ENCODE data around the gene FAM135A.
"Not testable (repeated sequence)": the region's sequence is repeated elsewhere in the genome, so short reads cannot be mapped to it uniquely, and the experiment has no call there.

Gene FAM135A

GRCh38 chr6:70396796-70397729 lies 16.2 kb upstream of the FAM135A start:
- DNase-seq, result no peak

GRCh38 chr6:70398783-70399728 lies 14.3 kb upstream of the FAM135A start:
- DNase-seq, result no peak

GRCh38 chr6:70404658-70405057 lies 8.7 kb upstream of the FAM135A start:
- DNase-seq, result no peak

GRCh38 chr6:70409216-70409615 lies 4.1 kb upstream of the FAM135A start:
- no peak for DNase-seq

- no peak for DNase-seq
These were observed 1.6 kb upstream of the FAM135A start for GRCh38 chr6:70411542-70412251.

GRCh38 chr6:70412252-70413113 lies 825 bp upstream of the FAM135A start:
- DNase-seq, result no peak

- DNase-seq, result peak; percentile 84
These were observed 735 bp downstream of the FAM135A start for GRCh38 chr6:70413992-70414494.

- no peak for DNase-seq
These were observed 1.5 kb downstream of the FAM135A start for GRCh38 chr6:70414813-70415212.

GRCh38 chr6:70415247-70415646 lies 1.9 kb downstream of the FAM135A start:
- no peak for DNase-seq

- DNase-seq, result no peak
These were observed 2.4 kb downstream of the FAM135A start for GRCh38 chr6:70415660-70416059.

- no peak for DNase-seq
These were observed 8.2 kb downstream of the FAM135A start for GRCh38 chr6:70421509-70421908.

GRCh38 chr6:70423189-70424134 lies 10.2 kb downstream of the FAM135A start:
- DNase-seq, result no peak

GRCh38 chr6:70424291-70424690 lies 11.0 kb downstream of the FAM135A start:
- no peak for DNase-seq

GRCh38 chr6:70436320-70436719 lies 23.0 kb downstream of the FAM135A start:
- no peak for DNase-seq

- DNase-seq, result no peak
These were observed 31.7 kb downstream of the FAM135A start for GRCh38 chr6:70445001-70445400.

- not testable (repeated sequence) for DNase-seq
These were observed 34.2 kb downstream of the FAM135A start for GRCh38 chr6:70447343-70448070.

GRCh38 chr6:70453899-70454298 lies 40.6 kb downstream of the FAM135A start:
- DNase-seq, result not testable (repeated sequence)

- DNase-seq, result no peak
These were observed 43.4 kb downstream of the FAM135A start for GRCh38 chr6:70456735-70457134.

GRCh38 chr6:70459235-70459634 lies 45.9 kb downstream of the FAM135A start:
- DNase-seq, result peak; percentile 46

- not testable (repeated sequence) for DNase-seq
These were observed 46.4 kb downstream of the FAM135A start for GRCh38 chr6:70459699-70460098.
